HPDE6-E6E7 (cell line): Measurements from ENCODE around the gene NHLRC2.
"Not testable (repeated sequence)": the region's sequence is repeated elsewhere in the genome, so short reads cannot be mapped to it uniquely, and the experiment has no call there.

Experiments
- DNase-seq: peaks from one replicate; pipeline ENCODE4 v3.0.0; 2011; ENCODE audit warnings: missing footprints; ENCODE audit errors: extremely low spot score

NHLRC2 gene

GRCh38 chr10:113854013-113854760, at the start of gene NHLRC2, which contains the start of gene DCLRE1A:
Gene NHLRC2 (plus strand): TSS chr10:113854661. CDS start chr10:113854873, 212 bp downstream.
Gene DCLRE1A (minus strand): TSS chr10:113854082. CDS start chr10:113853182, 900 bp downstream.
- peak; percentile 44 for DNase-seq

- no peak for DNase-seq
Measured at GRCh38 chr10:113806503-113806902, 48.0 kb upstream of the NHLRC2 start.

- DNase-seq: no peak
Measured at GRCh38 chr10:113808168-113808567, 46.3 kb upstream of the NHLRC2 start.

- not testable (repeated sequence) for DNase-seq
Measured at GRCh38 chr10:113814700-113815099, 39.8 kb upstream of the NHLRC2 start.

- no peak for DNase-seq
Measured at GRCh38 chr10:113819989-113820388, 34.5 kb upstream of the NHLRC2 start.

GRCh38 chr10:113820507-113820906, 34.0 kb upstream of the NHLRC2 start:
- no peak for DNase-seq

- DNase-seq: not testable (repeated sequence)
Measured at GRCh38 chr10:113821306-113821705, 33.2 kb upstream of the NHLRC2 start.

- no peak for DNase-seq
Measured at GRCh38 chr10:113822174-113822573, 32.3 kb upstream of the NHLRC2 start.

GRCh38 chr10:113823389-113823788, 31.1 kb upstream of the NHLRC2 start:
- no peak for DNase-seq

- no peak for DNase-seq
Measured at GRCh38 chr10:113825791-113826190, 28.7 kb upstream of the NHLRC2 start.

- DNase-seq: not testable (repeated sequence)
Measured at GRCh38 chr10:113828567-113828966, 25.9 kb upstream of the NHLRC2 start.

GRCh38 chr10:113842171-113842570, 12.3 kb upstream of the NHLRC2 start:
- DNase-seq: no peak

- no peak for DNase-seq
Measured at GRCh38 chr10:113843972-113844485, 10.4 kb upstream of the NHLRC2 start.

GRCh38 chr10:113846036-113846435, 8.4 kb upstream of the NHLRC2 start:
- DNase-seq: no peak

- no peak for DNase-seq
Measured at GRCh38 chr10:113849140-113849803, 5.2 kb upstream of the NHLRC2 start.

GRCh38 chr10:113849946-113850345, 4.5 kb upstream of the NHLRC2 start:
- no peak for DNase-seq

- DNase-seq: no peak
Measured at GRCh38 chr10:113853578-113854012, 866 bp upstream of the NHLRC2 start.

GRCh38 chr10:113854761-113855588, 514 bp downstream of the NHLRC2 start:
- no peak for DNase-seq

GRCh38 chr10:113856563-113856962, 2.1 kb downstream of the NHLRC2 start:
- no peak for DNase-seq

GRCh38 chr10:113857210-113857609, 2.7 kb downstream of the NHLRC2 start:
- DNase-seq: no peak

- DNase-seq: no peak
Measured at GRCh38 chr10:113858541-113858940, 4.1 kb downstream of the NHLRC2 start.

GRCh38 chr10:113859261-113859660, 4.8 kb downstream of the NHLRC2 start:
- DNase-seq: no peak
